Kidney tubule cell (primary cell): Measurements from ENCODE around the gene CGB3.

ENCODE experiments used
- DNase-seq: peaks from one replicate; pipeline ENCODE4 v3.0.0-alpha.2; 2018; ENCODE audit warnings: low spot score

CGB3 gene

GRCh38 chr19:48988286-48988685 is 35.8 kb downstream of the CGB3 start:
- no peak for DNase-seq

GRCh38 chr19:48987323-48987722 is 36.8 kb downstream of the CGB3 start:
- DNase-seq = no peak

GRCh38 chr19:48986211-48986610 is 37.9 kb downstream of the CGB3 start:
- no peak for DNase-seq

- no peak for DNase-seq
Measured at GRCh38 chr19:48985711-48986110, 38.4 kb downstream of the CGB3 start.

GRCh38 chr19:48982280-48982679 is 41.9 kb downstream of the CGB3 start:
- no peak for DNase-seq

- DNase-seq = no peak
Measured at GRCh38 chr19:48977061-48977460, 47.1 kb downstream of the CGB3 start.

- DNase-seq = no peak
Measured at GRCh38 chr19:48975947-48976847, 47.9 kb downstream of the CGB3 start.
